OCI-M2 (cell line): ENCODE data around the gene GAB1.

Source experiments
- DNase-seq: peaks from one replicate; lab custom pipeline; 2025; ENCODE audit not compliant: unreplicated experiment; lab: John Stamatoyannopoulos, UW

The GAB1 gene

GRCh38 chr4:143336781-143337599 lies at the start of gene GAB1:
TSS of gene GAB1 (plus strand) at chr4:143336876. CDS start at chr4:143337189, 313 bp downstream.
- no peak for DNase-seq

- no peak for DNase-seq
Observed at GRCh38 chr4:143287572-143287923, 49.1 kb upstream of the GAB1 start.

- no peak for DNase-seq
Observed at GRCh38 chr4:143288171-143288570, 48.5 kb upstream of the GAB1 start.

- DNase-seq = no peak
Observed at GRCh38 chr4:143289370-143289769, 47.3 kb upstream of the GAB1 start.

- DNase-seq = no peak
Observed at GRCh38 chr4:143291314-143291713, 45.4 kb upstream of the GAB1 start.

GRCh38 chr4:143292858-143293257 lies 43.8 kb upstream of the GAB1 start:
- no peak for DNase-seq

- DNase-seq = no peak
Observed at GRCh38 chr4:143294310-143294709, 42.4 kb upstream of the GAB1 start.

GRCh38 chr4:143294710-143295275 lies 41.9 kb upstream of the GAB1 start:
- no peak for DNase-seq

GRCh38 chr4:143296397-143297067 lies 40.1 kb upstream of the GAB1 start:
- DNase-seq = no peak

GRCh38 chr4:143300860-143301259 lies 35.8 kb upstream of the GAB1 start:
- DNase-seq = no peak

- DNase-seq = no peak
Observed at GRCh38 chr4:143302536-143302935, 34.1 kb upstream of the GAB1 start.

- DNase-seq = no peak
Observed at GRCh38 chr4:143306788-143307187, 29.9 kb upstream of the GAB1 start.

- DNase-seq = no peak
Observed at GRCh38 chr4:143307531-143307930, 29.1 kb upstream of the GAB1 start.

- DNase-seq = no peak
Observed at GRCh38 chr4:143308377-143308776, 28.3 kb upstream of the GAB1 start.

- DNase-seq = no peak
Observed at GRCh38 chr4:143311924-143312323, 24.8 kb upstream of the GAB1 start.

GRCh38 chr4:143313521-143313920 lies 23.2 kb upstream of the GAB1 start:
- no peak for DNase-seq

GRCh38 chr4:143313996-143314395 lies 22.7 kb upstream of the GAB1 start:
- no peak for DNase-seq

GRCh38 chr4:143320113-143320512 lies 16.6 kb upstream of the GAB1 start:
- no peak for DNase-seq

- DNase-seq = no peak
Observed at GRCh38 chr4:143326735-143327134, 9.9 kb upstream of the GAB1 start.

- DNase-seq = no peak
Observed at GRCh38 chr4:143329985-143330384, 6.7 kb upstream of the GAB1 start.

- DNase-seq = no peak
Observed at GRCh38 chr4:143335979-143336780, 496 bp upstream of the GAB1 start.
